Measurements from ENCODE around the gene TRAF2. TPM values are rescaled to one million over a fixed set of nuclear protein-coding genes. Genes with fewer than 3 reads are reported as not detected.

Gene TRAF2
- total and polyA plus RNA-seq, 2 of the 8 experiments (the other 6 are each of a cell fraction or from before 2014, with no cell fraction given) = 26.9 to 50.2 TPM

- Histone ChIP-seq H3K23ac (ENCODE audit: insufficient read length) (no peak overlapping the region), H3K27ac (ENCODE audit: low read depth, low read length) (no peak overlapping the region), H3K56ac (replicated peaks; ENCODE audit: insufficient read length, low read depth, low read length) (no peak overlapping the region), H3K9me3 (ENCODE audit: insufficient read depth in 2 of 2, low read depth in 1 of 2, low read length in 1 of 2) (no peaks in the 10 kb centered on the region), H3K4me2 (ENCODE audit: insufficient read depth in 1 of 2, low read depth in 2 of 2, low read length in 2 of 2) (no peak overlapping the region), H3K4ac (replicated peaks; ENCODE audit: insufficient read length, low read depth, low read length) (no peak overlapping the region), H3K14ac (ENCODE audit: insufficient read length) (no peak overlapping the region), H4K8ac (ENCODE audit: extremely low read depth, insufficient read depth, low read length) (peak overlapping the region; percentile 48; the same call in 1 of the 2 replicates), H2AK5ac (ENCODE audit: low read depth, low read length) (no peak overlapping the region), H3K18ac (ENCODE audit: extremely low read depth, low read length) (no peak overlapping the region), H4K91ac (replicated peaks; ENCODE audit: insufficient read length, low read length) (no peak overlapping the region), H2BK5ac (ENCODE audit: low read depth, low read length) (no peak overlapping the region), H3K36me3 (ENCODE audit: control insufficient read depth in 2 of 4, insufficient read depth in 4 of 4, low read length in 3 of 4) (peaks cover 8 to 25% (median 20%) of the 10 kb centered on the region in 4 experiments; a peak in 7 of 8 replicates), H2BK120ac (replicated peaks; ENCODE audit: low read depth, low read length) (no peak overlapping the region), H3K79me1 (ENCODE audit: low read depth, low read length) (peaks cover 5% of the 10 kb centered on the region; the same call in 1 of the 2 replicates), H2BK20ac (ENCODE audit: low read length) (no peak overlapping the region), H2AFZ (ENCODE audit: low read length) (no peak overlapping the region), H3K23me2 (ENCODE audit: low read depth, low read length) (no peaks in the 10 kb centered on the region), H2BK15ac (ENCODE audit: low read length) (no peak overlapping the region), H3K4me1 (replicated peaks in 1 of 4; ENCODE audit: control insufficient read depth in 3 of 4, insufficient read depth in 4 of 4, low read length in 3 of 4) (no peaks in the 10 kb centered on the region), H3K79me2 (ENCODE audit: control insufficient read depth in 1 of 2, insufficient read depth in 2 of 2, low read length in 2 of 2) (no peaks in the 10 kb centered on the region), H3K9ac (replicated peaks in 1 of 4; ENCODE audit: extremely low read depth in 1 of 4, low read depth in 3 of 4, low read length in 3 of 4) (no peak overlapping the region), H3K27me3 (replicated peaks in 1 of 4; ENCODE audit: control insufficient read depth in 3 of 4, extremely low read depth in 1 of 4, insufficient read depth in 3 of 4, low read length in 3 of 4) (no peaks in the 10 kb centered on the region), H2BK12ac (ENCODE audit: low read depth, low read length) (no peak overlapping the region), H4K20me1 (replicated peaks in 1 of 2; ENCODE audit: control insufficient read depth in 1 of 2, insufficient read depth in 2 of 2, low read length in 2 of 2) (peaks cover 0 to 12% of the 10 kb centered on the region in 2 experiments), H3K4me3 (ENCODE audit: extremely low read depth in 1 of 4, insufficient read depth in 2 of 4, low read depth in 3 of 4, low read length in 4 of 4) (no peak overlapping the region), H4K5ac (ENCODE audit: insufficient read length, low read depth, low read length) (no peak overlapping the region)
- WGBS, 2 experiments (ENCODE audit: extremely low coverage in 1 of 2, insufficient coverage in 1 of 2, insufficient read length in 1 of 2, insufficient replicate concordance in 2 of 2, low coverage in 1 of 2, low lambda C conversion rate in 2 of 2, missing lambda C conversion rate in 1 of 2) = 88% methylated on average over 13 of the region's 13 CpGs; no CpG with 5 or more reads in 1 of the 2 experiments
- DNase-seq (ENCODE audit: low read depth in 1 of 2, low spot score in 2 of 2) (no peak), FAIRE-seq (no peak)
- CTCF ChIA-PET (ENCODE audit: partially characterized antibody) = interaction anchor here (0.6 to 4.3 kb wide), 8 partner anchors 9 to 103 kb away, joined by 3 to 16 read pairs (median 4); partner anchors contain the start of gene AJM1
- POLR2A ChIA-PET (ENCODE audit: partially characterized antibody) = interaction anchor here (0.8 to 1.8 kb wide), 5 partner anchors 11 to 69 kb away, joined by 3 to 5 read pairs (median 3); no protein-coding TSS in a partner anchor
- TF ChIP-seq BRCA1 (IDR thresholded peaks at IDR 0.05; ENCODE audit: low read depth, low read length) (no peak), SIX5 (IDR thresholded peaks at IDR 0.05; ENCODE audit: low read depth, low read length) (no peak), TCF12 (IDR thresholded peaks at IDR 0.05; ENCODE audit: low read depth, low read length) (no peak), NANOG (IDR thresholded peaks at IDR 0.05; ENCODE audit: insufficient read depth, low read depth, low read length, poor library complexity, severe bottlenecking) (no peak), CTBP2 (IDR thresholded peaks at IDR 0.05; ENCODE audit: borderline replicate concordance, insufficient read depth, insufficient read length, low read length) (no peak), KDM4A (IDR thresholded peaks at IDR 0.05; ENCODE audit: low read depth, low read length, severe bottlenecking) (no peak), JUND (IDR thresholded peaks at IDR 0.05; ENCODE audit: low read length) (no peak)
- TF ChIP-seq, protein P1, sequence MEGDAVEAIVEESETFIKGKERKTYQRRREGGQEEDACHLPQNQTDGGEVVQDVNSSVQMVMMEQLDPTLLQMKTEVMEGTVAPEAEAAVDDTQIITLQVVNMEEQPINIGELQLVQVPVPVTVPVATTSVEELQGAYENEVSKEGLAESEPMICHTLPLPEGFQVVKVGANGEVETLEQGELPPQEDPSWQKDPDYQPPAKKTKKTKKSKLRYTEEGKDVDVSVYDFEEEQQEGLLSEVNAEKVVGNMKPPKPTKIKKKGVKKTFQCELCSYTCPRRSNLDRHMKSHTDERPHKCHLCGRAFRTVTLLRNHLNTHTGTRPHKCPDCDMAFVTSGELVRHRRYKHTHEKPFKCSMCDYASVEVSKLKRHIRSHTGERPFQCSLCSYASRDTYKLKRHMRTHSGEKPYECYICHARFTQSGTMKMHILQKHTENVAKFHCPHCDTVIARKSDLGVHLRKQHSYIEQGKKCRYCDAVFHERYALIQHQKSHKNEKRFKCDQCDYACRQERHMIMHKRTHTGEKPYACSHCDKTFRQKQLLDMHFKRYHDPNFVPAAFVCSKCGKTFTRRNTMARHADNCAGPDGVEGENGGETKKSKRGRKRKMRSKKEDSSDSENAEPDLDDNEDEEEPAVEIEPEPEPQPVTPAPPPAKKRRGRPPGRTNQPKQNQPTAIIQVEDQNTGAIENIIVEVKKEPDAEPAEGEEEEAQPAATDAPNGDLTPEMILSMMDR (IDR thresholded peaks at IDR 0.05; ENCODE audit: control extremely low read depth in 1 of 3, insufficient read depth in 1 of 3, low read depth in 1 of 3, low read length in 3 of 3) = no peak
- TF ChIP-seq, protein P2, sequence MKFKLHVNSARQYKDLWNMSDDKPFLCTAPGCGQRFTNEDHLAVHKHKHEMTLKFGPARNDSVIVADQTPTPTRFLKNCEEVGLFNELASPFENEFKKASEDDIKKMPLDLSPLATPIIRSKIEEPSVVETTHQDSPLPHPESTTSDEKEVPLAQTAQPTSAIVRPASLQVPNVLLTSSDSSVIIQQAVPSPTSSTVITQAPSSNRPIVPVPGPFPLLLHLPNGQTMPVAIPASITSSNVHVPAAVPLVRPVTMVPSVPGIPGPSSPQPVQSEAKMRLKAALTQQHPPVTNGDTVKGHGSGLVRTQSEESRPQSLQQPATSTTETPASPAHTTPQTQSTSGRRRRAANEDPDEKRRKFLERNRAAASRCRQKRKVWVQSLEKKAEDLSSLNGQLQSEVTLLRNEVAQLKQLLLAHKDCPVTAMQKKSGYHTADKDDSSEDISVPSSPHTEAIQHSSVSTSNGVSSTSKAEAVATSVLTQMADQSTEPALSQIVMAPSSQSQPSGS (IDR thresholded peaks at IDR 0.05; ENCODE audit: low read length) = no peak
Measured at GRCh38 chr9:136926749-136927148, 40.4 kb downstream of the TRAF2 start.

Data from H1 (cell line).